ENCODE data around the gene ELOVL1.
"Not testable (repeated sequence)": the region's sequence is repeated elsewhere in the genome, so short reads cannot be mapped to it uniquely, and the experiment has no call there.

The ELOVL1 gene

GRCh38 chr1:43367904-43368645 lies at the start of gene ELOVL1:
ELOVL1 (minus strand) TSS chr1:43368011; CDS start chr1:43365609, 2,402 bp downstream.
- H3K4me3 ChIP-seq (ENCODE audit: low read length): peak within 1 kb of the TSS; percentile 83

GRCh38 chr1:43415901-43416300 lies 48.1 kb upstream of the ELOVL1 start:
- H3K4me3 ChIP-seq (ENCODE audit: low read length): no peak overlapping the region
- TF ChIP-seq ZNF274 (IDR thresholded peaks at IDR 0.05; ENCODE audit: low read depth, low read length): no peak

More at GRCh38 chr1:43367904-43368645, at the start of gene ELOVL1:
- TF ChIP-seq ZNF274 (IDR thresholded peaks at IDR 0.05; ENCODE audit: low read depth, low read length): no peak

- TF ChIP-seq ZNF274 (IDR thresholded peaks at IDR 0.05; ENCODE audit: low read depth, low read length): no peak
- H3K4me3 ChIP-seq (ENCODE audit: low read length): no peak overlapping the region
These were observed 46.9 kb upstream of the ELOVL1 start for GRCh38 chr1:43414634-43415223.

- H3K4me3 ChIP-seq (ENCODE audit: low read length): not testable (repeated sequence)
These were observed 45.6 kb upstream of the ELOVL1 start for GRCh38 chr1:43413426-43413825.

GRCh38 chr1:43410571-43410970 lies 42.8 kb upstream of the ELOVL1 start:
- no peak for TF ChIP-seq ZNF274 (IDR thresholded peaks at IDR 0.05; ENCODE audit: low read depth, low read length)
- no peak overlapping the region for H3K4me3 ChIP-seq (ENCODE audit: low read length)

GRCh38 chr1:43405876-43406234 lies 38.0 kb upstream of the ELOVL1 start:
- TF ChIP-seq ZNF274 (IDR thresholded peaks at IDR 0.05; ENCODE audit: low read depth, low read length): no peak
- H3K4me3 ChIP-seq (ENCODE audit: low read length): no peak overlapping the region

- H3K4me3 ChIP-seq (ENCODE audit: low read length): no peak overlapping the region
- TF ChIP-seq ZNF274 (IDR thresholded peaks at IDR 0.05; ENCODE audit: low read depth, low read length): no peak
These were observed 37.5 kb upstream of the ELOVL1 start for GRCh38 chr1:43405219-43405875.

GRCh38 chr1:43404353-43404752 lies 36.5 kb upstream of the ELOVL1 start:
- TF ChIP-seq ZNF274 (IDR thresholded peaks at IDR 0.05; ENCODE audit: low read depth, low read length): no peak
- no peak overlapping the region for H3K4me3 ChIP-seq (ENCODE audit: low read length)

GRCh38 chr1:43402089-43402865 lies 34.5 kb upstream of the ELOVL1 start:
- TF ChIP-seq ZNF274 (IDR thresholded peaks at IDR 0.05; ENCODE audit: low read depth, low read length): no peak
- no peak overlapping the region for H3K4me3 ChIP-seq (ENCODE audit: low read length)

GRCh38 chr1:43400441-43400840 lies 32.6 kb upstream of the ELOVL1 start:
- not testable (repeated sequence) for H3K4me3 ChIP-seq (ENCODE audit: low read length)

GRCh38 chr1:43398227-43398626 lies 30.4 kb upstream of the ELOVL1 start:
- TF ChIP-seq ZNF274 (IDR thresholded peaks at IDR 0.05; ENCODE audit: low read depth, low read length): no peak
- H3K4me3 ChIP-seq (ENCODE audit: low read length): no peak overlapping the region

- TF ChIP-seq ZNF274 (IDR thresholded peaks at IDR 0.05; ENCODE audit: low read depth, low read length): no peak
- H3K4me3 ChIP-seq (ENCODE audit: low read length): no peak overlapping the region
These were observed 28.2 kb upstream of the ELOVL1 start for GRCh38 chr1:43396059-43396458.

- H3K4me3 ChIP-seq (ENCODE audit: low read length): no peak overlapping the region
- TF ChIP-seq ZNF274 (IDR thresholded peaks at IDR 0.05; ENCODE audit: low read depth, low read length): no peak
These were observed 27.7 kb upstream of the ELOVL1 start for GRCh38 chr1:43395523-43395922.

- TF ChIP-seq ZNF274 (IDR thresholded peaks at IDR 0.05; ENCODE audit: low read depth, low read length): no peak
- H3K4me3 ChIP-seq (ENCODE audit: low read length): no peak overlapping the region
These were observed 24.9 kb upstream of the ELOVL1 start for GRCh38 chr1:43392702-43393101.
